ENCODE data around the gene HRAS. TPM values are rescaled to one million over a fixed set of nuclear protein-coding genes. Genes with fewer than 3 reads are reported as not detected.
"Not testable (repeated sequence)": the region's sequence is repeated elsewhere in the genome, so short reads cannot be mapped to it uniquely, and the experiment has no call there.

Gene HRAS
- polyA plus RNA-seq, 4 donors = 41.2 to 57.3 (median 51.9) TPM

- DNase-seq (ENCODE audit: low read depth in 4 of 4, low spot score in 2 of 4) = no peak
Measured at GRCh38 chr11:534396-535209, 773 bp downstream of the HRAS start.

DNA sequence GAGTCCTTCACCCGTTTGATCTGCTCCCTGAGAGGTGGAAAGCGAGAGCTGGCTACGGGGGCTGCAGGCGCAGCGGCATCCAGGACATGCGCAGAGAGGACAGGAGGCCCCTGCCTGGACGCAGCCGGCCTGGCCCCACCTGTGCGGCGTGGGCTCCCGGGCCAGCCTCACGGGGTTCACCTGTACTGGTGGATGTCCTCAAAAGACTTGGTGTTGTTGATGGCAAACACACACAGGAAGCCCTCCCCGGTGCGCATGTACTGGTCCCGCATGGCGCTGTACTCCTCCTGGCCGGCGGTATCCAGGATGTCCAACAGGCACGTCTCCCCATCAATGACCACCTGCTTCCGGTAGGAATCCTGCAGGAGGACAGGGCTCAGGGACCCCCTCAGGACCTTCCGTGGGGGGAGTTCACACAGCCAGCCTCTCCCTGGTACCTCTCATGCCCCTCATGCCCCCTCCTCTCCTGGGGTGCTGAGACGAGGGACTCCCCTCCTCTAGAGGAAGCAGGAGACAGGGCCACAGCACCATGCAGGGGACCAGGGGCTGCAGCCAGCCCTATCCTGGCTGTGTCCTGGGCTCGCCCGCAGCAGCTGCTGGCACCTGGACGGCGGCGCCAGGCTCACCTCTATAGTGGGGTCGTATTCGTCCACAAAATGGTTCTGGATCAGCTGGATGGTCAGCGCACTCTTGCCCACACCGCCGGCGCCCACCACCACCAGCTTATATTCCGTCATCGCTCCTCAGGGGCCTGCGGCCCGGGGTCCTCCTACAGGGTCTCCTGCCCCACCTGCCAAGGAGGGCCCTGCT, 1.6 kb downstream of the HRAS start:
- no peak for DNase-seq (ENCODE audit: low read depth in 4 of 4, low spot score in 2 of 4)

DNA sequence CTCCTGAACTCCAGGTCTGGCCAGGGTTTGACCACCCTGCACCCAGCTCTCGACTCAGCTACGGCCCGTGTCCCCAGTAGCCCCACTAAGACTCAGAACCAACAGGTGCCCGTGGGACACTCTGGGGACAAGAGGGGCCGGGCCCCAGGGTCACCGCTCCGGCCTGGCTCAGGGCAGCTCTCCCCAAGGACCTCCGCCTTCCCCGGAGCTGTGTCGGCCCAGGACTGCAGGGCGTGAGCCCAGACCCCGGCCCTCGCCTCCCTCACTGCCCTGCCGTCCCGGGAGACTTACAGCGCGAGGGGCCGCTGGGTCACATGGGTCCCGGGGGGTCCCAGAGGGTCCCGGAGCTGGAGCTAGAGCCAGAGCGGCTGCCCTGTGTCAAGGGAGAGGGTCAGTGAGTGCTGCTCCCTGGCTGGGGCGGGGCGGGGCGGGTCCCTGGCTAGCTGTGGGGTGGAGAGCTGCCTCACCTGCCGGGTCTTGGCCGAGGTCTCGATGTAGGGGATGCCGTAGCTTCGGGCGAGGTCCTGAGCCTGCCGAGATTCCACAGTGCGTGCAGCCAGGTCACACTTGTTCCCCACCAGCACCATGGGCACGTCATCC, 2.3 kb downstream of the HRAS start:
- DNase-seq (ENCODE audit: low read depth in 4 of 4, low spot score in 2 of 4) = no peak

- no peak for DNase-seq (ENCODE audit: low read depth in 4 of 4, low spot score in 2 of 4)
Measured at GRCh38 chr11:532527-532985, 2.8 kb downstream of the HRAS start.

DNA sequence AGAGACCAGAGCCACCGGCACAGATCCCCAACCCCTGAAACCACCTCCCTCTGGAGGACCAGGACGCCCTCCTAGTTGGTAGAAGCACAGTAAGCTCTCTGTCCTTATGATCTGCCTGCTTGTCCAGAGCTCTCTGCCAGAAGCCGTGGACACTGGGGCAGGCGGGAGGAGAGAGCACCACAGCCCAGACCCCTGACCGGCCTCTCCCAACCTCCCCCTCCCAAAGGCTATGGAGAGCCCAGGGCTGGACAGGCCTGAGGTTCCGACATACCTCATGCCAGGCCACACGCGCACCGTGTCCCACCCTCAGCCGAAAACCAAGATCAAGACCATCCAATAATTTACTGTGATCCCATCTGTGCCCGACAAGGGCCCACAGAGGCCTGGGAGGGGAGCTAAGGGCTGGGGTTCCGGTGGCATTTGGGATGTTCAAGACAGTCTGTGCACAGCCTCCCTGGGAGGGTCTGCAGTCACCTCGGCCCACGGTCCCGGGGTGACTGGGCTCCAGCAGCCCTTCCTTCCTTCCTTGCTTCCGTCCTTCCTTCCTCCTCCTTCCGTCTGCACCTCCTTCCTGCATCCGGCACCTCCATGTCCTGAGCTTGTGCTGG, 3.4 kb downstream of the HRAS start:
- DNase-seq (ENCODE audit: low read depth in 4 of 4, low spot score in 2 of 4) = no peak

- no peak for DNase-seq (ENCODE audit: low read depth in 4 of 4, low spot score in 2 of 4)
Measured at GRCh38 chr11:530960-531831, 4.2 kb downstream of the HRAS start.

- no peak for DNase-seq (ENCODE audit: low read depth in 4 of 4, low spot score in 2 of 4)
Measured at GRCh38 chr11:529728-530411, 5.5 kb downstream of the HRAS start.

- no peak for DNase-seq (ENCODE audit: low read depth in 4 of 4, low spot score in 2 of 4)
Measured at GRCh38 chr11:528815-529727, 6.3 kb downstream of the HRAS start.

DNA sequence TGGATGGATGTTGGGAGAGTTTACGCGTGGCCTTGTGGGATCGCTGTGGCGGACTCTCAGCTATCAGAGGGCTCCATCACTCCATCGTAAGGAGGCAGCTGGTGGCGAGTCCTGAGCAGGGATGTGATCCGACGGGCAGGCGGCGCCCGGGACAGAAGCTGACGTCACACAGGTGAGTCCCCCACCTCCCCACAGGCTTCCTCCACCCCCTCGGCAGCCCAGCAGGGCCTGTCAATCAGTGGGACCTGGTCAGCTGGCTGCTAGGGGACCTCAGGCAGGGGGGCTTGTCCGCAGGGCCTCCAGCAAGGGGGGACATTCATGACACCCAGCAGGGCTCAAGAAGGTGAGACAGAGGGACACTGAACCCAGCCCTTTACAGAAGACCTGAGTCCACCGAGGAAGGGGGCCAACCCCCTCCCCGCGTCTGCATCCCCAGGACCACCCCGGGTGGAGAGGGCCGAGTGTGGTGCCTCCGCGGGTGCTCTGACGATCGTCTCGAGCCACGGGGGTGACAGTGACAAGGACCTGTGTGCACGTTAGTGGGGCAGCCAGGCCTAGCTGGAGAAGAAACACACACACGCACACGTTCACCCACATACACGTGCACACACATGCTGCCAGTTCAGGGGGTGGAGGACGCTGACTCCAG, 7.1 kb downstream of the HRAS start:
- DNase-seq (ENCODE audit: low read depth in 4 of 4, low spot score in 2 of 4) = no peak

- no peak for DNase-seq (ENCODE audit: low read depth in 4 of 4, low spot score in 2 of 4)
Measured at GRCh38 chr11:526192-526591, 9.2 kb downstream of the HRAS start.

GRCh38 chr11:521177-521688, 14.1 kb downstream of the HRAS start:
- no peak for DNase-seq (ENCODE audit: low read depth in 4 of 4, low spot score in 2 of 4)

- no peak for DNase-seq (ENCODE audit: low read depth in 4 of 4, low spot score in 2 of 4)
Measured at GRCh38 chr11:520428-521176, 14.8 kb downstream of the HRAS start.

DNA sequence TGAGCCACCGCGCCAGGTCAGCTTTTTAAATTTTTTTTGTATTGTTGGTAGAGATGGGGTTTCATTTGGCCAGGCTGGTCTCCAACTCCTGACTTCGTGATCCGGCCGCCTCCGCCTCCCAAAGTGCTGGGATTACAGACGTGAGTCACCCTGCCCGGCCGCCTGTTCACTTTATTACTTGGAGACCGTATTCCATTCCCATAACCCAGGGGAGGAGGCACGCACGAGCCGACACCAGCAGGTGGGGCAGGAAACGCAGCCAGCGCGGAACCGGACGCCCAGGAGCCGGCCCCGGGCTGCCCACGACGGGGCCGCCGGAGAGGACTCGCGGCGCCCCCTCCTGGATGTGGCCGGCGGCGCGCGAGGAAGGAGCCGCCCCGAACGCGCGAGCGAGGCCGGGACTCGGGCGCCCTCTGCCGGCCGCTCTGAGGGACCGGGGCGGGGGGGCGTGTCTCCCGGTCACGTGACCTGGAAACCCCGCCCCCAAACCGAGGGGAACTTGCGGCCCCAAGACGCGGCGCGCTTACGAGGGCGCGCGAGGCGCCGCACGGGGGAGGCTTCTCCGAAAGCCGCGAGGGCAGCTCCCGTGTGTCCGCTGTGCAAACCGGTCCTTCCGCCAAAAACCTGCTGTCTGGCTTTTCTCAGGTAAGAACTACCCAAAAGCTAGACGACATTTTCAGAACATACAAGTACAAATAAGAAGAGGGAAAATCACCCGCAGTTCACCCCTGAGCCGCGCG, 16.7 kb downstream of the HRAS start:
- peak in 1 of 4 donors; percentile 55 for DNase-seq (ENCODE audit: low read depth in 4 of 4, low spot score in 2 of 4)

- not testable (repeated sequence) for DNase-seq (ENCODE audit: low read depth in 4 of 4, low spot score in 2 of 4)
Measured at GRCh38 chr11:516918-517685, 18.3 kb downstream of the HRAS start.

DNA sequence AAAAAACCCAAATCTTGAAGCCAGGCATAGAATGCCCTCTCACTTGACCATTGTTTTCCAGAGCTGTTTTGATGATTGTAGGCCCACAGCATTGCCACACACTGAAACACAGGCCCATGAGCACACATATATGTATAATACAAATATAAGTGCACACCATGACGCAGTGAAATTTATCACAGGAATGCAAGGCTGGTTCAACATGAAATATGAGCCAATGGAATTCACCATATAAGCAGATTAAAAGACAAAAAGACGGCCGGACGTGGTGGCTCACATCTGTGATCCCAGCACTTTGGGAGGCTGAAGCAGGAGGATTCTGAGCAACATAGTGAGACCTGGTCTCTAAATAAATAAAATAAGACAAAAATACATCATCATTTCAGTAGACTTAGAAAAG, 19.0 kb downstream of the HRAS start:
- DNase-seq (ENCODE audit: low read depth in 4 of 4, low spot score in 2 of 4) = no peak
